Gastrocnemius medialis (tissue), 4 donors: ENCODE results near the gene MEIS2.

Source experiments
- POLR2A ChIP-seq, 2 donors: fragments of 450-650 bp; IDR thresholded peaks; one replicate each; pipeline ENCODE4 v1.6.1; 2017; ENCODE audit warnings: antibody characterized with exemption in 2 of 2, mild to moderate bottlenecking in 2 of 2, moderate library complexity in 2 of 2
- TF ChIP-seq, protein P1 (sequence below), 5 experiments: fragments of 450-650 bp in 3 of 5; fragments of 200-600 bp in 2 of 5; sonication (generic) in 2 of 5; IDR thresholded peaks in 4 of 5; conservative IDR thresholded peaks in 1 of 5; 1 replicate in 4 of 5; 2 replicates in 1 of 5; pipeline ENCODE4 v1.5.1; 2016 to 2019; ENCODE audit warnings: antibody characterized with exemption in 5 of 5, mild to moderate bottlenecking in 3 of 5, moderate library complexity in 3 of 5

- TF ChIP-seq, protein P1, sequence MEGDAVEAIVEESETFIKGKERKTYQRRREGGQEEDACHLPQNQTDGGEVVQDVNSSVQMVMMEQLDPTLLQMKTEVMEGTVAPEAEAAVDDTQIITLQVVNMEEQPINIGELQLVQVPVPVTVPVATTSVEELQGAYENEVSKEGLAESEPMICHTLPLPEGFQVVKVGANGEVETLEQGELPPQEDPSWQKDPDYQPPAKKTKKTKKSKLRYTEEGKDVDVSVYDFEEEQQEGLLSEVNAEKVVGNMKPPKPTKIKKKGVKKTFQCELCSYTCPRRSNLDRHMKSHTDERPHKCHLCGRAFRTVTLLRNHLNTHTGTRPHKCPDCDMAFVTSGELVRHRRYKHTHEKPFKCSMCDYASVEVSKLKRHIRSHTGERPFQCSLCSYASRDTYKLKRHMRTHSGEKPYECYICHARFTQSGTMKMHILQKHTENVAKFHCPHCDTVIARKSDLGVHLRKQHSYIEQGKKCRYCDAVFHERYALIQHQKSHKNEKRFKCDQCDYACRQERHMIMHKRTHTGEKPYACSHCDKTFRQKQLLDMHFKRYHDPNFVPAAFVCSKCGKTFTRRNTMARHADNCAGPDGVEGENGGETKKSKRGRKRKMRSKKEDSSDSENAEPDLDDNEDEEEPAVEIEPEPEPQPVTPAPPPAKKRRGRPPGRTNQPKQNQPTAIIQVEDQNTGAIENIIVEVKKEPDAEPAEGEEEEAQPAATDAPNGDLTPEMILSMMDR (IDR thresholded peaks at IDR 0.05 in 4 of 5, conservative IDR thresholded peaks at IDR 0.05 in 1 of 5): no peak
- TF ChIP-seq POLR2A (IDR thresholded peaks at IDR 0.05): no peak
Measured at GRCh38 chr15:37038716-37039106, 61.6 kb downstream of the MEIS2 start.
